NCI-H1694 treated with DMSO at 0.1 percent for 48 hours (cell line): ENCODE measurements around the gene MT1E.
"Not testable (repeated sequence)": the region's sequence is repeated elsewhere in the genome, so short reads cannot be mapped to it uniquely, and the experiment has no call there.

Experiments
- DNase-seq: peaks from one replicate; lab custom pipeline; 2025; lab: John Stamatoyannopoulos, UW

The MT1E gene

DNA sequence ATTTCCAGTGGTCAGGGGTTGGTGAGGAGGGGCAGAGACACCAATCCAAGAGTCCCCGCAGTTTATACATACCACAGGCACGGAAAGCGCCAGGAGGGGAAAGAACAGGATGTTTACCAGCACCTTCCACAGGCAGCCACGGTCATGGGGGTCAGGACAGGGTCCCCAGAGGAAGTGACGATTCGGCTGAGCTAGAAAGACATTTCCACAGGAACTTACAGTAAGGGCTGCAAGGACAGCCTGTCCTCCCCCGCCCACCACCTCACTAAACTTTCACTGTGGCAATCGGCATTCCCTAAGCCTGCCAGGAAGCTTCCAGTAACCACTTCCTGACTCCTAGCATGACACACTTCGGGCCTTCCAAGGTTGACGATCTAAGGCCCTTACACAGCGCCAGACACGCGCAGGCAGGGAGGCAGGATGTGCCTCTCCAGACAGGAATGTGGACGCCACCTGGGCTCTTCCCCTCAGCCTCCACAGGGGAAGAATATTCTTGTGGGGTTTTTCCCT is 18.4 kb upstream of the MT1E start:
- no peak for DNase-seq

GRCh38 chr16:56607675-56608042 is 17.9 kb upstream of the MT1E start:
- no peak for DNase-seq

DNA sequence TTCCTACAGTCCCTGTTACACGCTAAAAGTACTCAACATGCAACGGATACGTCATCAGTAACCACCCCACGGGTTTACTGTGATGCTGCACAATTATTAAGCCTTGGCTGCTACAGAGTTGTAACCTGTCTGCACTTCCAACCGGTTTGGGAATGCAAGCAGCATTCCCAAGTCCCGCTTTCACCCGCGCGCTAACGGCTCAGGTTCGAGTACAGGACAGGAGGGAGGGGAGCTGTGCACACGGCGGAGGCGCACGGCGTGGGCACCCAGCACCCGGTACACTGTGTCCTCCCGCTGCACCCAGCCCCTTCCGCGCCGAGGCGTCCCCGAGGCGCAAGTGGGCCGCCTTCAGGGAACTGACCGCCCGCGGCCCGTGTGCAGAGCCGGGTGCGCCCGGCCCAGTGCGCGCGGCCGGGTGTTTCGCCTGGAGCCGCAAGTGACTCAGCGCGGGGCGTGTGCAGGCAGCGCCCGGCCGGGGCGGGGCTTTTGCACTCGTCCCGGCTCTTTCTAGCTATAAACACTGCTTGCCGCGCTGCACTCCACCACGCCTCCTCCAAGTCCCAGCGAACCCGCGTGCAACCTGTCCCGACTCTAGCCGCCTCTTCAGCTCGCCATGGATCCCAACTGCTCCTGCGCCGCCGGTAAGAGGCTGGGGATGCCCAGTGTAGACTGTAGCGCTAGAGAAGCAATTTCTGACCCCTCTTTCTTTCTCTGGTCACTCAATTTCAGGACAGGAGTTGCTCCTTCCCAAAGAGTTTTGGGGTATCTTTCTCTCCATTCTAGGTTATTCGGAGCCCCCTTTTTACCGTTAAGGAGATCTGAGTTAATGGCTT is 17.3 kb upstream of the MT1E start, which contains the start of gene MT2A:
Gene MT2A (plus strand): TSS at position 542 of the 833 bp plus-strand sequence. CDS start 72 bp downstream, at position 614.
- peak; percentile 80 for DNase-seq

GRCh38 chr16:56608876-56609462 is 16.6 kb upstream of the MT1E start:
- DNase-seq = no peak

DNA sequence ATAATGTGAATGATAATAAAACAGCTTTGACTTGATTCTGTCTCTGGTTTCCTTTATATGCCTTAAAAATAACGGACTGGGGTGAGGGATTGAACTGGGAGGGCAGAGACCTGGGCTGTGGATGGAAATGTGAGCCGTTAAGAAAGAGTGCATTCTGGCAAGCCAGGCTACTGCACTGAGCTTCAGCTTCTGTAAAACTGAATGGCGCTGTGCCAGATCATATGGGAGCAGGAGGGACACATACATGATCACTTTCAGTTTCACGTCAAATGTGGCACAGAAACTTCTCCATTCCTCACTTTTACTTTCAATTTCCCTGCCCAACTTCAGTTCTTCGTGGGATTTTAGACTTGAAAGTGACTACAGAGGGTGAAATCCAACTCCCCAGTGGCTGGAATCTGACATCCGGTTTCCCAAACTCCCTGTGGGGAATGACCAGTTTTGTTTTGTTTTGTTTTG is 16.1 kb upstream of the MT1E start:
- DNase-seq = peak; percentile 38

GRCh38 chr16:56610017-56610608 is 15.5 kb upstream of the MT1E start:
- no peak for DNase-seq

GRCh38 chr16:56610609-56611111 is 14.9 kb upstream of the MT1E start:
- DNase-seq = no peak

DNA sequence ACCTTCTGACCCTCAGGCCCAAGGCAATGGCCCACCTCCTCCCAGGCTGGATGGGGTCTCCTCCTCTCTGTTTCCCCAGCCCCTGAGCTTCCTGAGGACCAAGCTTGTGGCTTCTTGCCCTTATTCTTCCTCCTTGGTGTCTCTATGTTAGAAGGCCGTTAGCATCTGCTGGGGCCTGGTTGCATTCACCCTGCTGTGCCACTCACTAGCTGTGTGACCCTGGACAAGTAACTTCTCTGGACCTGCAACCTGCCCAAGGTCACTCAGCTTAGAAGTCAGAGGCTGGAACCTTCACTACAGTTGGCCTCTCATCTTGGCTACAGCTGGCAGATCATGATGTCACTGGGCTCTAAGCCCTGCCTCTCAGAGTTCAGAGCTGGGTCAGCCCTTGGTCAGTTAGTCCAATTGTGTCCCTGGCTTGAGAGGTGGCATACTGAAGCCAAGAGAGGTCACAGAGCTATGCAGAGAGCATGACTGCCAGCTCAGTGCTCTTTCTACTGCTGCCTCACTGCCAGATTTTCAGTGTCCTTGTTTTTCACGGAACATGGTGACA is 14.2 kb upstream of the MT1E start:
- DNase-seq = no peak

- no peak for DNase-seq
Observed at GRCh38 chr16:56613706-56614105, 11.9 kb upstream of the MT1E start.

DNA sequence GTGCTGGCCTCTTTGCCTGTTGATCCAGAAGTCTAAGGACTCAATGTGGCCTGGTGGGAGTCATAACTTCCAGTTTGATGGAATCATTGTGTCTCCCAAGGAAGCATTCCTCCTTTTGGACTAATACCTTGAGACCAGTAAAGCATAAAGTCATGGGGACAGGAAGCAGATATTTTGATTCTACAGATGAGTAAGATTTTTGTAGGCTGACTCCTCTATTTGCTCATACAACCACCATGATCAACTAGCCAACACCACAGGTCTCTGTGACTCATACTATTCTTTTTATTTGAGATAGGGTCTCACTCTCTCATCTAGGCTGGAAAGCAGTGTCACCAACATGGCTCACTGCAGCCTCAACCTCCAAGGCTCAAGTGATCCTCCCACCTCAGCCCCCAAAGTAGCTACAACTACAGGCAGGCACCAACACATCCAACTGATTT is 11.0 kb upstream of the MT1E start:
- DNase-seq = no peak

GRCh38 chr16:56615353-56615752 is 10.2 kb upstream of the MT1E start:
- DNase-seq = no peak

DNA sequence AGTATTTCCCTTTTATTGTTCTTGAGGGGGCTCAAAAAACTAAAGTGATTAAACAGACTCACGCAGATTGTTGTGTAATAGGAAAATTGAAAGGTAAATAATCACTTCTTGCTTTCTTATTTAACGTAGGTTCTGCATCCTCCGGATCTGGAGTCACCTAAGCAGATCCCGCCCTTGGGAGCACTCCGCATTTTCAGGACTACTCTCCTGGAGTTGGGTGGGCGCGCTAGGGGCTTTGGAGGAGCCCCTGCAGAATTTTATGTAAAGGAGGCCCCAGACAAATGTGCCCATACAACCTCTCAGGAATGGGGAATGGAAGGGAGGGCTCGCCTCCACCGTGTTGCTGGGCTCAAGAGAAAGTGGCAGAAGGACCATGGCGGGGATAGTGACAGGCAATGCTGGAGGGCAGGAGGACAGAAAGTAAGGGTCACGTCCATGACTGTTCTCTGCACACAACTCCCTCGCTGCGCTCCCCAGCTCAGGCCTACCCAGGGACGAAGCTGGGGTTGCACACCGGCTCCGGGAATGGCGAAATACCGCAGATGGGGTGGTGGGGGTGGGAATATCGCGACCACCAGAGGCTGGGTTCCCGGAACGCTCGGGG is 8.9 kb upstream of the MT1E start:
- DNase-seq = no peak

GRCh38 chr16:56617212-56618085 is 8.1 kb upstream of the MT1E start:
- DNase-seq = no peak

DNA sequence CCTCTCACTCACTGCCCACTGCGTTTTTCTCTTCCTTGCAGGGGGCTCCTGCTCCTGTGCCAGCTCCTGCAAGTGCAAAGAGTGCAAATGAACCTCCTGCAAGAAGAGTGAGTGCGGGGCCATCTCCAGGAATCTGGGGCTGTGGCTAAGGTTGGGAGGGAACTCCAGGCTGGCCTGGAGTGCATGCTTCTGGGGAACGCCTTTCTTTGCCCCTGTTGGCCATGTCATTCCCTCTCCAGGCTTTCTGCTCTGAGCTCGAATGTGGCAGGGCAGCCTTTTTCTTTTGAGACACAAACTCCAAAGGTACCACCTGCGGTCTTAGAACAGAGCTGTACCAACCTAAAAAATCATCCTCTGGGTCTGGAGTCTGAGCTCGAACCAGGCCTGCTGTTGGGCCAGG is 7.4 kb upstream of the MT1E start:
- no peak for DNase-seq

DNA sequence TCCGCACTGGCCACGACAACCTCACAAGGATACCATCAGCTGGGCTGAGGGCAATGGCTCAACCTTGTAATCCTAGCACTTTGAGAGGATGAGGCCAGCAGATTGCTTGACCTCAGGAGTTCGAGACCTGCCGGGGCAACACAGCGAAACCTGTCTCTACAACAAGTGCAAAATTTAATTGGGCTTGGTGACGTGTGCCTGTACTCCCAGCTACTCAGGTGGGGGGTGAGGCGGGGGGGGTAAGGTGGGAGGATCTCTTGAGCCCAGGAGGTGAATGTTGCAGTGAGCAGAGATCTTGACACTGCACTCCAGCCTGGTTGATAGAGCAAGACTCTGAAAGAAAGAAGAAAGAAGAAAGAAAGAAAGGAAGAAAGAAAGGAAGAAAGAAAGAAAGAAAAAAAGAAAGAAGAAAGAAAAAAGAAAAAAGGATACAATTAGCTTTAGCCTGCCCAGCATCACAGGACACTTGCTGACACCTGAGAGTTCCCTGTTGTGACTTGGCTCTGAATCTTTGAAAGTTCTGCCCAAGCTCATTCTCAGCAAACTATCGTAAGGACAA is 5.2 kb upstream of the MT1E start:
- DNase-seq = no peak

GRCh38 chr16:56621665-56622445 is 3.7 kb upstream of the MT1E start:
- DNase-seq = not testable (repeated sequence)

- DNase-seq = not testable (repeated sequence)
Observed at GRCh38 chr16:56623184-56623583, 2.4 kb upstream of the MT1E start.

DNA sequence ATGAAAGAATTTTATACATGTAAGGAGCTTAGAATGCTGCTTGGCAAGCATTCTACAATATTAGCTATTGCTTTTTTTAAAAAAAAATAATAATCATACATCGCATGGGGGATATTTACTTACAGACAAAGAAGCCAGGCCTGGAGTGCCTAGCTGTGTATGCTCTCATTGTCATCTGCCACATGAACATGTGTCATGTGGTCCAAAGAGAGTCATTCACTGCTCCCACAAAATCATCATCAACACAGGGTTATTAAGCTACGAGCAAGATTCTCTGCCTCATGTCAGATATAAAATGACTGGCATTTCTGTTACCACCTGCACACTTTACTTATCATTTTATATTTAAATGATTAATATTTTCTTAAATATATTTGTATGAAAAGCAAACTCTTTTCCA is 1.9 kb upstream of the MT1E start:
- DNase-seq = no peak

DNA sequence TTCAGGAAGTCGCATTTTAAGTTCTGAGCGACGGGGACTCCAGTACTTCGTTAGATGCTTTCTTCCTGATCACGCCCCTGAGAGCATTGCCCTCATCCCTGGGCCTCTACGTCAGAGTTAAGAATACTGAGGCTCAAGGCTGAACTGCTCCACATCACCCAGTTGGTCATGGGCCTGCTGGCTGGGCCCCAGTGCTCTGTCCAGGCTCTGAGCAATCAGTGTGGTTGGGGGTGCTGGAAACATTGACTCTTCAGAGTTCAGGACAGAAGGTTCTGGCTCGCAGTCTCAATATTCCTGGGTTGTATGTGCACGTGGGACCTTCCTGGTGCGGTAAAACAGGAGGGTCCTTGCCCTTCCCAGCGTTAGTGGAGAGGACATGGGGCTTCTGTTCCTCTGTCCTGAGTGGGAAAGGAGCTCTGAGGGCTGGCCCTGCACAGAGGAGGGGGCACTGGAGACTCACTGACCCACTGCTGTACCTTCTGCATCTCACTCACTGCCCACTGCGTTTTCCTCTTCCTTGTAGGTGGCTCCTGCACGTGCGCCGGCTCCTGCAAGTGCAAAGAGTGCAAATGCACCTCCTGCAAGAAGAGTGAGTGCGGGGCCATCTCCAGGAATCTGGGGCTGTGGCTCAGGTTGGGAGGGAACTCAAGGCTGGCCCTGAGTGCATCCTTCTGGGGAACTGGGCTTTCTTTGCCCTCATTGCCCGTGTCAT is 518 bp downstream of the MT1E start:
- no peak for DNase-seq
